Activated CD4-positive, alpha-beta memory T cell treated with anti-CD3 and anti-CD28 coated beads for 36 hours (primary cell): Measurements from ENCODE around the gene MBTD1. TPM values are rescaled to one million over a fixed set of nuclear protein-coding genes. Genes with fewer than 3 reads are reported as not detected.

Experiments used
- CTCF ChIA-PET: fragments of 350-600 bp; sonication (Branson Sonifier 250); formaldehyde crosslinking; loops from one replicate; lab custom pipeline; 2021; ENCODE audit warnings: antibody characterized with exemption, inconsistent platforms; lab: Charles Lee
- POLR2A ChIA-PET: fragments of 350-600 bp; sonication (Branson Sonifier 250); formaldehyde crosslinking; loops from one replicate; lab custom pipeline; 2021; ENCODE audit warnings: antibody characterized with exemption; lab: Charles Lee
- DNase-seq: peaks from one replicate; pipeline ENCODE4 v3.0.0-alpha.2; 2020
- H3K27ac Mint-ChIP-seq: one replicate; pipeline ENCODE4 v1.8.0; 2021; ENCODE audit warnings: mixed read lengths
- H3K27me3 Mint-ChIP-seq: one replicate; pipeline ENCODE4 v1.8.0; 2021; ENCODE audit warnings: mixed read lengths
- H3K36me3 Mint-ChIP-seq: one replicate; pipeline ENCODE4 v1.8.0; 2021; ENCODE audit warnings: mixed read lengths
- H3K4me1 Mint-ChIP-seq: one replicate; pipeline ENCODE4 v1.8.0; 2021; ENCODE audit warnings: low read depth, mixed read lengths
- H3K4me3 Mint-ChIP-seq: one replicate; pipeline ENCODE4 v1.8.0; 2021; ENCODE audit warnings: mild to moderate bottlenecking, mixed read lengths
- H3K9me3 Mint-ChIP-seq: one replicate; pipeline ENCODE4 v1.8.0; 2021; ENCODE audit warnings: mixed read lengths
- intact Hi-C: fragments of 100-400 bp; cut with micrococcal nuclease; formaldehyde crosslinking; loops from one replicate; pipeline ENCODE4 v1.15.1; 2023
- total RNA-seq, 2 experiments: library from RNA; stranded (reverse); gene quantifications; one replicate each; pipeline ENCODE4 v1.2.3, GENCODE V29; 2021

MBTD1 gene
- total RNA-seq, 2 experiments from 2014 or later, result 7.5 to 7.8 TPM

GRCh38 chr17:51154176-51154575 lies 105.7 kb downstream of the MBTD1 start:
- no peak overlapping the region for H3K4me3 Mint-ChIP-seq
- H3K4me1 Mint-ChIP-seq, result peaks cover 19% of the 10 kb centered on the region
- H3K36me3 Mint-ChIP-seq, result peaks cover 21% of the 10 kb centered on the region
- POLR2A ChIA-PET, result interaction anchor here (1.0 to 1.3 kb wide), 3 partner anchors 11 to 107 kb away, joined by 3 to 16 read pairs (median 4); partner anchors contain the start of gene NME2
- DNase-seq, result no peak
- intact Hi-C loops, result loop anchor here (5.0 kb wide), 1 partner anchor 302 kb away; no protein-coding TSS in a partner anchor
- no peak overlapping the region for H3K27ac Mint-ChIP-seq
- CTCF ChIA-PET, result interaction anchor here (1.2 to 4.3 kb wide), 6 partner anchors 10 to 152 kb away, joined by 4 to 124 read pairs (median 22); partner anchors contain the start of genes NME2 and SPAG9
- H3K27me3 Mint-ChIP-seq, result no peaks in the 10 kb centered on the region
- H3K9me3 Mint-ChIP-seq, result no peaks in the 10 kb centered on the region

DNA sequence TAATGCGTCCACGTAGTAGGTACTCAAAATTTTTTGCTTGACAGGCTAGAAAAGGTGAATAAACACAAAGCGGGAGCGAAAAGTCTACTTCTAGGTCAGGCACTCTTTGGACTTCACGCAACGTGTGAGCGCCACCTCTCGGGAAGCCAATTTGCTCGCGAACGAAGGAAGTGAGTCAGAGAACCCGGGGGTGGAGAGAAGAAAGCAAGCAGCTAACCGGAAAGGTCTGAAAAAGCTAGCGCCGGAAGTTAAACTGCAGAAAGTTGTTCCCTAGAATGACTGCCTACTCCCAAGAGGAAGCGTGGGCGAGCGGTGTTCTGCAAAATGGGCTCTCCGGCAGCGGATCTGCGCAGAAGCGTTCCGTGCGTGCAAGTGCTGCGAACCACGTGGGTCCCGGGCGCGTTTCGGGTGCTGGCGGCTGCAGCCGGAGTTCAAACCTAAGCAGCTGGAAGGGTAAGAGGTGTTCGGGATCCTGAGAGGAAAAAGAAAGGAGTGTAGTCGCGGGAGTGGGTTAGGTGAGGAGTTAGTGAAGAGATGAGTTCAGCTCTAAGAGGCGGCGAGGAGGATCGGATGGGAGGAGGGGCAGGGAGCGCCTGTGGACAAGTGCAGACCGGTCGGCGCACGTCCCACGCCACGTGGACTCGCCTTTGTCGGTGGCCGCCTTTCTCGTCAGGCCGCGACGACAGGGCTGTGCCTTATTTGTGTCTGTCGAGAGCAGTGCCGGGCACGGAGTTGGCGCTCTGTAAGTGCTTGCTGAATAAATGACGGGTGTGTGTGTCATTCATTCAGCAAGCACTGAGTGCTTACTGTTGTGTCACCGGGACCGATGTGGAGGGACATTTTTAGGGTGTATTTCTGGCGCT lies 106.4 kb downstream of the MBTD1 start, which contains the start of gene NME1:
TSS of gene NME1 (plus strand) at position 350 of the 863 bp plus-strand sequence. CDS start 2,096 bp downstream, outside the sequence.
- Mint-ChIP-seq H3K27me3 (no peaks in the 10 kb centered on the region), H3K4me1 (peaks cover 19% of the 10 kb centered on the region), H3K27ac (no peak within 1 kb of the TSS), H3K36me3 (peaks cover 18% of the 10 kb centered on the region), H3K4me3 (no peak within 1 kb of the TSS), H3K9me3 (no peaks in the 10 kb centered on the region)
- ChIA-PET CTCF (interaction anchor here (0.6 to 4.3 kb wide), 35 partner anchors 10 to 301 kb away, joined by 3 to 124 read pairs (median 4); partner anchors contain the start of genes NME2, SPAG9 and TOB1), POLR2A (interaction anchor here (0.7 to 1.5 kb wide), 14 partner anchors 10 to 289 kb away, joined by 3 to 16 read pairs (median 4); partner anchors contain the start of genes NME2, SPAG9 and TOB1)
- peak; percentile 99 for DNase-seq
- intact Hi-C loops, result loop anchor here (1.0 to 5.0 kb wide), 7 partner anchors 13 to 301 kb away; partner anchors contain the start of gene NME2

GRCh38 chr17:51152766-51153209 lies 107.1 kb downstream of the MBTD1 start:
- Mint-ChIP-seq H3K9me3 (no peaks in the 10 kb centered on the region), H3K4me1 (peaks cover 23% of the 10 kb centered on the region), H3K27me3 (no peaks in the 10 kb centered on the region), H3K36me3 (peaks cover 17% of the 10 kb centered on the region), H3K27ac (no peak overlapping the region), H3K4me3 (no peak overlapping the region)
- ChIA-PET POLR2A (interaction anchor here (0.9 to 1.5 kb wide), 12 partner anchors 10 to 288 kb away, joined by 3 to 16 read pairs (median 4); partner anchors contain the start of genes NME2, SPAG9 and TOB1), CTCF (interaction anchor here (0.7 to 4.3 kb wide), 23 partner anchors 11 to 300 kb away, joined by 3 to 124 read pairs (median 5); partner anchors contain the start of genes NME2, SPAG9 and TOB1)
- intact Hi-C loops, result loop anchor here (1.0 to 5.0 kb wide), 7 partner anchors 14 to 300 kb away; partner anchors contain the start of gene NME2
- no peak for DNase-seq

DNA sequence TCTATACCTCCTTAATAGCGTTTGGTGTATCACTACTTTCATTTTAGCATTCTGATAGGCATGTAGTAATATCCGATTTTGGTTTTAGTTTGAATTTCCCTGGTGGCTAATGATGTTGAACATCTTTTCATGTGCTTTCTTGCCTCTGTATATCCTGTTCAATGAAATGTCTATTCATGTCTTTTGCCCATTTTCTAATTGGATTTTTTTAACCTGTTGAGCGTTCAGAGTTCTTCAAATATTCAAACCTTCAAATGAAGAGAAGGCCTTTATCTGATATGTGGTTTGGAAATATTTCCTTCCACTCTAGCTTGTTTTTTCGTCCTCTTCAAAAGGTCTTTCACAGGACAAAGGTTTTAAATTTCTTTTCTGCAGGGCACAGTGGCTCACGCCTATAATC lies 108.9 kb downstream of the MBTD1 start:
- Mint-ChIP-seq H3K27me3 (no peaks in the 10 kb centered on the region), H3K27ac (no peak overlapping the region), H3K36me3 (peaks cover 6% of the 10 kb centered on the region), H3K9me3 (no peaks in the 10 kb centered on the region), H3K4me1 (peaks cover 30% of the 10 kb centered on the region), H3K4me3 (no peak overlapping the region)
- ChIA-PET POLR2A (no interaction called here), CTCF (interaction anchor here (4.3 kb wide), 1 partner anchor 149 kb away, joined by 124 read pairs; no protein-coding TSS in a partner anchor)
- no peak for DNase-seq
- intact Hi-C loops, result loop anchor here (5.0 kb wide), 1 partner anchor 299 kb away; no protein-coding TSS in a partner anchor

GRCh38 chr17:51149163-51149562 lies 110.7 kb downstream of the MBTD1 start:
- no peaks in the 10 kb centered on the region for H3K27me3 Mint-ChIP-seq
- no peak for DNase-seq
- intact Hi-C loops, result no loop called here
- H3K27ac Mint-ChIP-seq, result no peak overlapping the region
- no peaks in the 10 kb centered on the region for H3K9me3 Mint-ChIP-seq
- ChIA-PET CTCF (interaction anchor here (0.7 to 3.1 kb wide), 3 partner anchors 29 to 148 kb away, joined by 3 to 22 read pairs (median 8); partner anchors contain the start of gene SPAG9), POLR2A (no interaction called here)
- peaks cover 21% of the 10 kb centered on the region for H3K4me1 Mint-ChIP-seq
- no peaks in the 10 kb centered on the region for H3K36me3 Mint-ChIP-seq
- no peak overlapping the region for H3K4me3 Mint-ChIP-seq

DNA sequence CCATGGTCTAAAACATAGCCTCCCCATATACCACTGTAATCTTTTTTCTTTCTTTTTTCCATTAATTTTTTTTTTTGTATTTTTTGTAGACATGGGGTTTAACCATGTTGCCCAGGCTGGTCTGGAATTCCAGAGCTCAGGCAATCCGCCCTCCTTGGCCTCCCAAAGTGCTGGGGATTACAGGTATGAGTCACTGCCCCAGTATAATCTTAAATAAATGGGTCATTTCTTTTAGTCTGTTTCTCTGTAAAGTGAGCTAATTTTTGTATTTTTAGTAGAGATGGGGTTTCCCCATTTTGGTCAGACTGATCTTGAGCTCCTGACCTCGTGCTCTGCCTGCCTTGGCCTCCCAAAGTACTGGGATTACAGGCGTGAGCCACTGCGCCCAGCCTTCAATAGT lies 112.2 kb downstream of the MBTD1 start:
- DNase-seq, result peak; percentile 49
- Mint-ChIP-seq H3K36me3 (no peaks in the 10 kb centered on the region), H3K4me1 (peaks cover 21% of the 10 kb centered on the region), H3K9me3 (no peaks in the 10 kb centered on the region), H3K27me3 (no peaks in the 10 kb centered on the region), H3K4me3 (no peak overlapping the region), H3K27ac (peak overlapping the region; percentile 13)
- ChIA-PET POLR2A (interaction anchor here (0.6 kb wide), 1 partner anchor 120 kb away, joined by 3 read pairs; no protein-coding TSS in a partner anchor), CTCF (interaction anchor here (0.6 to 3.1 kb wide), 4 partner anchors 27 to 284 kb away, joined by 3 to 22 read pairs (median 6); partner anchors contain the start of gene SPAG9)
- intact Hi-C loops, result loop anchor here (1.0 kb wide), 1 partner anchor 26 kb away; no protein-coding TSS in a partner anchor

DNA sequence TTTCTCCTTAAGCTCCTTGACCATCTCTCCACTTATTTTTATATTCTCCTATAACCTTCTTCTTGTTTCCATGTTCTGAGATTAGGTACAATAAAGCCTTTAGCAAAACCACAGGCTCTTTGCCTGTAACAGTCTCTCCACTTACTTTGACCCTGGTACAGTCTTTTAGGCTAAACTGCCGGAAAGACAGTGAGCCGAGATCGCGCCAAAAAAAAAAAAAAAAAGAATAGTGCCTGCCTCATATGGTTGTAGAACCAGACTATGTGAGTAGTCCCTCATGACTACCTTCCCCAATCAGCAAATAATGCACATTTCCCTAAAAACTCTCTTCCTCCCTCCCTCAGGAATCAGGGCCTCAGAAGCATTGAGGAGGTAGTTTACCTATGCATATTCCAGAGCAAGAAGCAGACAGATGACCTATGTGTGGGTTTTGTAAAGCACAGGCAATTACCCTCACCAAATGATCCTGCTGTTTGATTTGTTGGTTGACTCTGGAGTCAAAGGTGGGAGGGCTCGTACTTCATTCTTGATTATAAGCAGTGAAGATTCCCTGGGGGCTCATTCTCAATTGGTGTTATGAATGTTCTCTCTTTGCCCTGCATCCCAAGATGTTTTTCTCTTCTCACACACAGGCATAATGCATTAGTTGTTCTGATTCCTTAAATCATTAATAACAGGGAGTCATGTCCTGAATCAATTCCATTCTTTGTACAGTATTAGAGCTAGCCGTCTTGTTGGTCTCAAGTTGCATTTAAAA lies 115.4 kb downstream of the MBTD1 start:
- ChIA-PET CTCF (interaction anchor here (1.8 kb wide), 1 partner anchor 143 kb away, joined by 4 read pairs; no protein-coding TSS in a partner anchor), POLR2A (no interaction called here)
- H3K9me3 Mint-ChIP-seq, result no peaks in the 10 kb centered on the region
- no peak overlapping the region for H3K4me3 Mint-ChIP-seq
- peaks cover 21% of the 10 kb centered on the region for H3K4me1 Mint-ChIP-seq
- H3K27ac Mint-ChIP-seq, result no peak overlapping the region
- no peak for DNase-seq
- H3K27me3 Mint-ChIP-seq, result no peaks in the 10 kb centered on the region
- H3K36me3 Mint-ChIP-seq, result no peaks in the 10 kb centered on the region
- intact Hi-C loops, result no loop called here

GRCh38 chr17:51142597-51142996 lies 117.3 kb downstream of the MBTD1 start:
- peaks cover 15% of the 10 kb centered on the region for H3K4me1 Mint-ChIP-seq
- intact Hi-C loops, result no loop called here
- CTCF ChIA-PET, result interaction anchor here (0.6 kb wide), 1 partner anchor 16 kb away, joined by 3 read pairs; no protein-coding TSS in a partner anchor

DNA sequence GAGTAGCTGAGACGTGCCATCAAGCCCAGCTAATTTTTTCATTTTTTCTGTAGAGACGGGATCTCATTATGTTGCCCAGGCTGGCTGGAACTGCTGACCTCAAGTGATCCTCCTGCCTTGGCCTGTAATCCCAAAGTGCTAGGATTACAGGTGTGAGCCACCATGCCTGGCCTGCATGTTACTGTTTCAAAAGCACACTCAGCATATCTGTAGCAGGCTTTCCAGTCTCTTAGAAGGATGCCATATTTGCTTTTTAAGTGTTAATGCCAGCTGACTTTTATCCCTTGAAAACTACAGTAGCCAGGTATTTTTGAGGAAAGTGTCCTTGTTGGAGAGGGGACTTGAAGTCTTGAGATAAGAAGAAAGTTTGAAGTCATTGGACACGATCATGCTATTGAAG lies 123.9 kb downstream of the MBTD1 start:
- Mint-ChIP-seq H3K4me1 (peaks cover 8% of the 10 kb centered on the region), H3K27ac (no peak overlapping the region), H3K36me3 (no peaks in the 10 kb centered on the region), H3K9me3 (no peaks in the 10 kb centered on the region), H3K27me3 (no peaks in the 10 kb centered on the region), H3K4me3 (no peak overlapping the region)
- intact Hi-C loops, result no loop called here
- no peak for DNase-seq
- ChIA-PET POLR2A (no interaction called here), CTCF (interaction anchor here (1.4 kb wide), 1 partner anchor 79 kb away, joined by 5 read pairs; no protein-coding TSS in a partner anchor)

More at GRCh38 chr17:51142597-51142996, 117.3 kb downstream of the MBTD1 start:
- H3K9me3 Mint-ChIP-seq, result no peaks in the 10 kb centered on the region
- POLR2A ChIA-PET, result no interaction called here
- no peak overlapping the region for H3K27ac Mint-ChIP-seq
- H3K27me3 Mint-ChIP-seq, result no peaks in the 10 kb centered on the region
- no peak overlapping the region for H3K4me3 Mint-ChIP-seq
- no peaks in the 10 kb centered on the region for H3K36me3 Mint-ChIP-seq
- no peak for DNase-seq

DNA sequence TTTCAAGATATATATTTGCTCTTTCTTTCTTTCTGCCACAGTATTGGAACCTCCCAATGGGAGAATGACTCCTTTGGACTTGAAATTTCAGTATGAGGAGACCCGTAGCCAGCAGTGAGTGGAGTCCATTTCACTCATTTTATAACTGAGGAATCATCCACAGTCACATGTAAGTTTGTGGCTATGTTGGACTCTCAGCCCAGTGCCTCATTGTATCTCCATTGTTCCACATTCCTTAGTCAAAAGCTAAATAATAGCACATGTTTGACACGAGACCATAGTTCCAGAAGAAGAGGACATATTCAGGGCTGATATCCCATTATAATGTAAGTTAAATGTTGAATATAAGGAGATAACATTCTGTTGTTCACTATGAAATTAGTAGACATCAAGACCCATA lies 126.5 kb downstream of the MBTD1 start:
- peaks cover 8% of the 10 kb centered on the region for H3K4me1 Mint-ChIP-seq
- ChIA-PET POLR2A (no interaction called here), CTCF (no interaction called here)
- no peaks in the 10 kb centered on the region for H3K27me3 Mint-ChIP-seq
- H3K27ac Mint-ChIP-seq, result no peak overlapping the region
- H3K36me3 Mint-ChIP-seq, result no peaks in the 10 kb centered on the region
- no peak for DNase-seq
- no peak overlapping the region for H3K4me3 Mint-ChIP-seq
- intact Hi-C loops, result no loop called here
- no peaks in the 10 kb centered on the region for H3K9me3 Mint-ChIP-seq

DNA sequence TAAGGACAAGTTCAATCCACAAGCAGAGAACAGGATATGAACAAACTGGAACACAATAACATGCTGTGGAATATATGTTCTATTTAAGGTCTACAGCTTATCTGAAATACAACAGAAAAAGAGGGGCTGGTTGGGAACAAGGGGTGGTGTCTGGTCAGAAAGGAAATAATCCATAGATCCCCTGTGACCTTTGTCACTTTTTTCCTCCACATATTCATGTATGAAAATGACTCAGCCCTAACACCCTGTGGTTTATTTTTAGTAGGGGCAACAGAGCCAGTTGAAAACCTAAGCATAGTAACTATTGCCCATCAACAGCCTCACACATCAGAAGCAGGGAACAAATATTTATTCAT lies 126.9 kb downstream of the MBTD1 start:
- CTCF ChIA-PET, result no interaction called here
- Mint-ChIP-seq H3K4me3 (no peak overlapping the region), H3K27ac (no peak overlapping the region)

More for the DNA sequence above, 126.9 kb downstream of the MBTD1 start:
- DNase-seq, result no peak
- peaks cover 8% of the 10 kb centered on the region for H3K4me1 Mint-ChIP-seq
- POLR2A ChIA-PET, result no interaction called here
- H3K27me3 Mint-ChIP-seq, result no peaks in the 10 kb centered on the region
- no peaks in the 10 kb centered on the region for H3K36me3 Mint-ChIP-seq
- intact Hi-C loops, result no loop called here
- no peaks in the 10 kb centered on the region for H3K9me3 Mint-ChIP-seq
